HepG2 (cell line): ENCODE data around the gene SNX24. TPM values are rescaled to one million over a fixed set of nuclear protein-coding genes. Genes with fewer than 3 reads are reported as not detected.

Experiments used
- ATAC-seq: fragments of 200-7000 bp; cut with Tn5 transposase; 3 replicates; pipeline ENCODE4 v1.9.1; 2020; ENCODE audit warnings: mild to moderate bottlenecking, moderate library complexity
- BruUV-seq: library from RNA; stranded (reverse); fragments of 400-500 nt; replicated peaks from 2 replicates; lab custom pipeline; 2021; lab: Mats Ljungman, UMichigan
- CTCF ChIA-PET: fragments of 300-600 bp; formaldehyde crosslinking; extraction: SDS; loops from one replicate; lab custom pipeline; 2021; ENCODE audit warnings: low total read pairs, inconsistent platforms, low intra/inter-chr PET ratio; lab: Yijun Ruan, JAX
- POLR2A ChIA-PET: fragments of 350-600 bp; sonication (Branson Sonifier 250); formaldehyde crosslinking; loops from one replicate; lab custom pipeline; 2020; ENCODE audit warnings: antibody characterized with exemption, inconsistent platforms; lab: Yijun Ruan, JAX
- DNase-seq: peaks from one replicate; pipeline ENCODE4 v3.0.0-alpha.2; 2015; ENCODE audit warnings: low spot score
- FAIRE-seq: peaks from 3 replicates; lab custom pipeline; 2011; peaks lifted over from hg19 to GRCh38; lab: Jason Lieb, UNC
- H2AFZ ChIP-seq: one replicate; pipeline ENCODE4 v1.6.1; 2011; ENCODE audit warnings: low read length, inconsistent platforms
- H3K27ac ChIP-seq: fragments of 300-600 bp; 3 replicates; pipeline ENCODE4 v1.8.0; 2011; ENCODE audit warnings: mixed run types, mild to moderate bottlenecking, mixed read lengths, low read length, inconsistent platforms; ENCODE audit not compliant: insufficient read depth; ENCODE audit errors: extremely low read length
- H3K27me3 ChIP-seq, 2 experiments: fragments of 200-600 bp in 1 of 2; 2 replicates in 1 of 2; 3 replicates in 1 of 2; pipeline versions ENCODE4 v1.6.0 to v1.8.0; 2011; ENCODE audit warnings: low read length in 2 of 2, mild to moderate bottlenecking in 2 of 2, moderate library complexity in 2 of 2, inconsistent platforms in 1 of 2; ENCODE audit not compliant: insufficient read depth in 2 of 2, control insufficient read depth in 1 of 2
- H3K36me3 ChIP-seq, 2 experiments: fragments of 200-600 bp in 1 of 2; replicated peaks in 1 of 2; 2 replicates in 1 of 2; 3 replicates in 1 of 2; pipeline versions ENCODE4 v1.5.1 to v1.8.0; 2011; ENCODE audit warnings: low read length in 2 of 2, inconsistent platforms in 1 of 2; ENCODE audit not compliant: insufficient read depth in 2 of 2, control insufficient read depth in 1 of 2
- H3K4me1 ChIP-seq: 2 replicates; pipeline ENCODE4 v1.5.1; 2012; ENCODE audit warnings: low read length, inconsistent platforms; ENCODE audit not compliant: insufficient read depth
- H3K4me2 ChIP-seq: 2 replicates; pipeline ENCODE4 v1.6.0; 2011; ENCODE audit warnings: low read depth, low read length, inconsistent platforms
- H3K4me3 ChIP-seq, 3 experiments: fragments of 200-600 bp in 1 of 3; sonication (generic), shearing (Covaris generic) in 1 of 3; replicated peaks in 1 of 3; 2 replicates each; pipeline ENCODE4 v1.5.1; 2011 to 2016; ENCODE audit warnings: low read length in 3 of 3, inconsistent platforms in 2 of 3, low read depth in 2 of 3, mild to moderate bottlenecking in 2 of 3, control low read depth in 1 of 3, mixed read lengths in 1 of 3; ENCODE audit not compliant: insufficient read depth in 1 of 3
- H3K79me2 ChIP-seq: one replicate; pipeline ENCODE4 v1.6.1; 2011; ENCODE audit warnings: low read length, inconsistent platforms; ENCODE audit not compliant: insufficient read depth
- H3K9ac ChIP-seq: 2 replicates; pipeline ENCODE4 v1.6.0; 2011; ENCODE audit warnings: mild to moderate bottlenecking, low read depth, low read length, inconsistent platforms; ENCODE audit not compliant: insufficient read depth
- H3K9me3 ChIP-seq: 2 replicates; pipeline ENCODE4 v1.5.1; 2012; ENCODE audit warnings: mild to moderate bottlenecking, low read length
- H4K20me1 ChIP-seq: 2 replicates; pipeline ENCODE4 v1.6.0; 2011; ENCODE audit warnings: inconsistent platforms, mild to moderate bottlenecking, low read length, moderate library complexity; ENCODE audit not compliant: insufficient read depth
- DNMT1 ChIP-seq: sonication (generic); formaldehyde crosslinking; IDR thresholded peaks from 2 replicates; pipeline ENCODE4 v1.5.1; 2020; ENCODE audit warnings: mild to moderate bottlenecking, missing genetic modification reagents
- HIC2 ChIP-seq: sonication (generic); formaldehyde crosslinking; IDR thresholded peaks from 2 replicates; pipeline ENCODE4 v1.9.0; 2022; ENCODE audit warnings: low read depth, missing genetic modification reagents
- HNF1B ChIP-seq: sonication (generic); formaldehyde crosslinking; IDR thresholded peaks from 2 replicates; pipeline ENCODE4 v1.5.1; 2020; ENCODE audit warnings: mild to moderate bottlenecking, moderate library complexity, missing genetic modification reagents
- IRF1 ChIP-seq: sonication (generic); formaldehyde crosslinking; IDR thresholded peaks from 2 replicates; pipeline ENCODE4 v1.4.0; 2020; ENCODE audit warnings: low read depth, mild to moderate bottlenecking, missing genetic modification reagents
- POLR2A ChIP-seq, 2 experiments: IDR thresholded peaks; 2 replicates each; pipeline ENCODE4 v1.6.1; 2011; ENCODE audit warnings: low read depth in 2 of 2, low read length in 2 of 2, mild to moderate bottlenecking in 1 of 2, moderate library complexity in 1 of 2; ENCODE audit not compliant: insufficient read depth in 1 of 2
- POLR2AphosphoS2 ChIP-seq: IDR thresholded peaks from 2 replicates; pipeline ENCODE4 v1.6.1; 2011; ENCODE audit warnings: low read depth, low read length, improper control_type of control experiment
- RNF2 ChIP-seq: fragments of 450-650 bp; conservative IDR thresholded peaks from 2 replicates; pipeline ENCODE4 v1.6.1; 2016; ENCODE audit warnings: low read depth
- SIN3A ChIP-seq: IDR thresholded peaks from 2 replicates; pipeline ENCODE4 v1.6.1; 2011; ENCODE audit warnings: low read depth, mild to moderate bottlenecking, control low read depth, low read length, borderline replicate concordance
- ZBTB25 ChIP-seq: IDR thresholded peaks from 2 replicates; pipeline ENCODE4 v1.6.1; 2018; ENCODE audit warnings: missing genetic modification reagents
- ZHX1 ChIP-seq: sonication (generic); formaldehyde crosslinking; IDR thresholded peaks from 2 replicates; pipeline ENCODE4 v1.8.1; 2022; ENCODE audit warnings: low read depth, mild to moderate bottlenecking, missing genetic modification reagents
- ZNF33A ChIP-seq: sonication (generic); formaldehyde crosslinking; IDR thresholded peaks from 2 replicates; pipeline ENCODE4 v1.5.1; 2020; ENCODE audit warnings: missing genetic modification reagents, mild to moderate bottlenecking, moderate library complexity, borderline replicate concordance
- ZNF496 ChIP-seq: sonication (generic); formaldehyde crosslinking; IDR thresholded peaks from 2 replicates; pipeline ENCODE4 v1.8.1; 2023; ENCODE audit warnings: mild to moderate bottlenecking, moderate library complexity, missing genetic modification reagents; ENCODE audit not compliant: insufficient replicate concordance
- ZNF512 ChIP-seq: sonication (generic); formaldehyde crosslinking; IDR thresholded peaks from 2 replicates; pipeline ENCODE4 v1.4.0; 2020; ENCODE audit warnings: mild to moderate bottlenecking, missing genetic modification reagents
- ZZZ3 ChIP-seq: sonication (generic); formaldehyde crosslinking; IDR thresholded peaks from 2 replicates; pipeline ENCODE4 v1.4.0; 2020; ENCODE audit warnings: missing genetic modification reagents, mild to moderate bottlenecking, borderline replicate concordance
- WGBS: methylation state at CpG from one replicate; pipeline ENCODE4 v1.1.6; 2017; ENCODE audit warnings: low lambda C conversion rate; 5-methylcytosine and 5-hydroxymethylcytosine counted together
- in situ Hi-C: cut with HindIII; loops from 2 replicates; pipeline ENCODE4 v1.10.0; 2017; ENCODE audit warnings: low pct_unique_long_range_greater_than_20kb; ENCODE audit not compliant: extremely low pct_ligation_motif_present
- intact Hi-C: fragments of 100-400 bp; cut with micrococcal nuclease; formaldehyde crosslinking; loops from one replicate; pipeline ENCODE4 v1.10.0; 2022; ENCODE audit not compliant: unreplicated experiment
- polyA plus RNA-seq, 8 experiments: library from polyadenylated mRNA; depleted of rRNA in 3 of 8; stranded (reverse) in 7 of 8; unstranded in 1 of 8; fragments of >200 nt; fragmentation: Illumina TruSeq in 4 of 8; extraction: Trizol in 4 of 8; gene quantifications; 2 replicates each; pipeline versions ENCODE4 v1.2.1 to v1.2.3, GENCODE V29; 2011 to 2016; ENCODE audit warnings: low read depth in 4 of 8, missing spikeins in 1 of 8, mixed read lengths in 1 of 8; ENCODE audit not compliant: insufficient read depth in 1 of 8
- total RNA-seq, 5 experiments: library from RNA; depleted of rRNA; stranded (reverse); fragments of >200 nt; fragmentation: Illumina TruSeq; extraction: Trizol; gene quantifications; 2 replicates each; pipeline ENCODE4 v1.2.3, GENCODE V29; 2016; ENCODE audit warnings: low read depth in 1 of 5

The SNX24 gene
- total and polyA plus RNA-seq, 2 of the 13 experiments (the other 11 are each of a cell fraction or from before 2014, with no cell fraction given) = 7.2 to 23.7 TPM

GRCh38 chr5:122959740-122960445 is 114.5 kb downstream of the SNX24 start:
- Histone ChIP-seq H3K4me2 (no peak overlapping the region), H3K4me1 (no peaks in the 10 kb centered on the region), H3K9me3 (peaks cover 15% of the 10 kb centered on the region), H3K27ac (no peak overlapping the region), H3K27me3 (no peaks in the 10 kb centered on the region; a peak in 1 of 5 replicates), H3K9ac (no peak overlapping the region), H3K4me3 (no peak overlapping the region), H3K36me3 (no peaks in the 10 kb centered on the region), H3K79me2 (no peaks in the 10 kb centered on the region), H2AFZ (no peak overlapping the region), H4K20me1 (no peaks in the 10 kb centered on the region)
- in situ Hi-C loops (no loop called here), intact Hi-C loops (no loop called here)
- FAIRE-seq (no peak), DNase-seq (no peak), ATAC-seq (no peak)
- POLR2A ChIA-PET = no interaction called here
- CTCF ChIA-PET = no interaction called here
- BruUV-seq = no TSS peak
- WGBS = 85% methylated on average over 4 of the region's 4 CpGs
- no peak for TF ChIP-seq RNF2
- TF ChIP-seq SIN3A = no peak
- TF ChIP-seq DNMT1 (CRISPR knock-in tag) = no peak
- no peak for TF ChIP-seq HIC2 (CRISPR knock-in tag)
- TF ChIP-seq ZNF33A (CRISPR knock-in tag) = no peak
- TF ChIP-seq ZZZ3 (CRISPR knock-in tag) = no peak
- TF ChIP-seq POLR2A (IDR thresholded peaks at IDR 0.05; ENCODE audit: insufficient read depth in 1 of 2, low read depth in 2 of 2, low read length in 2 of 2) = no peak
- TF ChIP-seq ZHX1 (CRISPR knock-in tag) = no peak
- TF ChIP-seq IRF1 (CRISPR knock-in tag) = no peak
- TF ChIP-seq ZNF496 (CRISPR knock-in tag) = no peak
- TF ChIP-seq POLR2AphosphoS2 = no peak
- TF ChIP-seq ZBTB25 (CRISPR knock-in tag) = no peak
- TF ChIP-seq ZNF512 (CRISPR knock-in tag) = no peak
- TF ChIP-seq HNF1B = no peak
